AG08396 (cell line): Measurements from ENCODE around the gene EGFL7.
"Not testable (repeated sequence)": the region's sequence is repeated elsewhere in the genome, so short reads cannot be mapped to it uniquely, and the experiment has no call there.

Experiments used
- DNase-seq: peaks from one replicate; pipeline ENCODE4 v3.0.0; 2012; ENCODE audit warnings: low spot score, mixed read lengths

The EGFL7 gene

GRCh38 chr9:136624184-136624951 is 38.3 kb upstream of the EGFL7 start:
- no peak for DNase-seq

- peak; percentile 82 for DNase-seq
These were observed 37.3 kb upstream of the EGFL7 start for GRCh38 chr9:136625101-136626065.

DNA sequence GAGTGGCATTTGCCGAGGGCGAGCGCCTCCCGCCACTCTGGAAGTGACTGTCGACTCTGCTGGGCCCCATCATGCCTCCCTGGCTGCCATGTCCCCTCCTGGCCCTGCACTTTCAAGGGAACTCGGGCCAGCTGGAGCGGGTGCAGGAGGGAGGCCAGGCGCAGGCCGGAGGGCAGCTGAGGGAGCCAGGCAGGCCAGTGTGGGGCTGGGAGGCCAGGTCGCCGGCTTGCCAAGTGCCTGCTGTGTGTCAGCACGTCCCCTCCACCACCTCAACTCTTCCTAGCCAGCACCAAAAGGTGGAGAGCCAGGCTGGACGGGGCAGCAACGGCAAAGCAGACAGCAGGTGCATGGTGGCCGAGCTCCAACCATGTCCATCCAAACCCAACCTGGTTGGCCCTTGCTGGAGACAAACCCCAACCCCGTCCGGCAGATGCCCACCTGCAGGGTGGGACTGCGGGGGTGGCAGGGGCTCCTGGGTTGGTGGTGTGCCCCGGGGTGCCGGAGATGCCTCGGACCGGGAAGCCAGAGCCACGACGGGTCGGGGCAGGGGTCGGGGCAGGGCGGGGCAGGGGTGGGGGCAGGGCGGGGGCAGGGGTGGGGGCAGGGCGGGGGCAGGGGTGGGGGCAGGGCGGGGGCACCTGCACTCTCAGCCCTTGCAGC is 36.5 kb upstream of the EGFL7 start:
- DNase-seq, result no peak

- DNase-seq, result no peak
These were observed 35.7 kb upstream of the EGFL7 start for GRCh38 chr9:136626740-136627642.

- DNase-seq, result no peak
These were observed 35.0 kb upstream of the EGFL7 start for GRCh38 chr9:136627703-136628102.

DNA sequence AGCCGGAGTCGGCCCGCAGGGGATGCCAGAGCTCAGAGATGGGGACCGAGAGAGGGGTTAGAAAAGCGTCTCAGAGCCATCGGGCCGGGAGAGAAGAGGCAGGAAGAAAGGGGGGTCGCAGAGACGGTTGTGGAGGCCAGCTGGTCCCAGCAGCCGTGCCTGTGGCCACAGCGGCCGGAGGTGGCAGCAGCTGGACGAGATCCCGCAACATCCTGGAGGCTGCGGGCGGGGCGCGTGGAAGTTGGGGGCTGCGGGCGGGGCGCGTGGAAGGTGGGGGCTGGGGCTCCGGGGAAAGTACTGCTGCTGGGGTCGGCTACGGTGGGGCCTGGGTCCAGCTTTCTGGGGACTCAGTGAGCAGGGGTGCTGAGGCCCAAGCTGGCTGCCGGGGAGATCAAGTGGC is 34.4 kb upstream of the EGFL7 start:
- DNase-seq, result no peak

GRCh38 chr9:136629001-136629878 is 33.5 kb upstream of the EGFL7 start:
- no peak for DNase-seq

- DNase-seq, result peak; percentile 73
These were observed 32.6 kb upstream of the EGFL7 start for GRCh38 chr9:136629879-136630661.

DNA sequence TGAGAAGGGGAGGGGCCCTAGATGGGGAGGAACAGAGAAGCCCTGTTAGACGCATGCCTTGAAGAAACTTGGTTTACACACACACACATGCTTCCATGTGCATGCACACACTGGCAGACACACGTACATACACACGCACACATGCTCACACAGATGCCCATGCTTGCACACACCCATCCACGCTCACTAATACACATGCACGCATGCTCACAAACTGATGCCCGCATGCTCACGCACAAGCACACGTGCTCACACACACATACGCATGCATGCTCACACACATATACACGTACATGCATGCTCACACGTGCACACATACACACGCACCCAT is 32.1 kb upstream of the EGFL7 start:
- no peak for DNase-seq

DNA sequence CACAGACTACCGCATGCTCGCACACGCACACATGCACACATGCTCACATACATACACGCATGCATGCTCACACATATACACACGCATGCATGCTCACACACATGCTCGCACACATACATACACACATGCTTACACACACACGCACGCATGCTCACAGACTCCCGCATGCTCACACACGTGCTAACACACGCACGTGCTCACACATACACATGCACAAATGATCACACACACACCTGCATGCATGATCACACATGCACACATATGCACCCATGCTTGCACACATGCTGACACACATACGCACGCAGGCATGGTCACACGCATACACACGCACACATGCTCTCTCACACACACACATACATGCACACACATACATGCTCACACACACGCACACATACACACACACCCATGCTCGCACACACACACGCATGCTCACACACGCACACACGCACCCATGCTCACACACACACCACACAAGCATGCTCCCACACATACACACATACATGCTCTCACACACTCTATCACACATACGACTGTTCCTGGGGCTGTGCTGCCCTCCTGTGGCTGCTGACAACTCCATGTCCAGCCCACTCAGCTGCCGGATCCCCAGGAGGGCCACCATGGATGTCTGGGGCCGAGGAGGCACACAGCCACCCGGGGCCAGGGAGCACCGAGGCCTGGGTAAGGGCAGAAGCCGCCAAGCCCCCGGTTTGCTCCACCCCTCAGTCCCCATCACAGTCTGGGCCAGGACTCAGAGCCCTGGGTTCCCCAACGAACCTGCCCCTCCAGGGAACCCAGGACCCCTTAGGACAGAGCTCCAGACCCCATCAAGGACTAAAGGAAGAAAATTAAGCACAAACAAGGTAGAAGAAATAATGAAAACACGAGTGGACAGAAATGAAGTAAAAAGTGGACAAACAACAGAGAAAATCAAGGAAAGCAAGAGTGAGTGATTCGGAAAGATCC is 31.4 kb upstream of the EGFL7 start:
- DNase-seq, result peak; percentile 86

GRCh38 chr9:136632072-136632471 is 30.6 kb upstream of the EGFL7 start:
- DNase-seq, result not testable (repeated sequence)

GRCh38 chr9:136632491-136633106 is 30.1 kb upstream of the EGFL7 start:
- DNase-seq, result not testable (repeated sequence)

DNA sequence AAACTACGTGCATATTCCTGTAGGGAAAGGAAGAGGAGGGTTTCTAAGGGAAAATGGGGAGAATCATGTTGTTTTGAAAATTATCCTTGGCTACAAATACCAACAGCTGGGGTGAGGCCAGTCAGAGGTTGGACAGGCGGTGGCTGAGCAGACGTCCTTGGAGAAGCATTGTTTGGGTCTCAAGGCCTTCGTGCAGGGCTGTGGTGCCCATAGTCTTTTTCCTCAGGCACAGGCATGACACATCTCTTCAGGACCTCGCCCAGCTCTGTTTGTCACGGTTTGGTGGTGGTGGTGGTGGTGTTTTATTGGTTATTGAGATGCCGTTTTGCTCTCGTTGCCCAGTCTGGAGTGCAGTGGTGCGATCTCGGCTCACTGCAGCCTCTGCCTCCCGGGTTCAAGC is 27.8 kb upstream of the EGFL7 start:
- DNase-seq, result no peak

DNA sequence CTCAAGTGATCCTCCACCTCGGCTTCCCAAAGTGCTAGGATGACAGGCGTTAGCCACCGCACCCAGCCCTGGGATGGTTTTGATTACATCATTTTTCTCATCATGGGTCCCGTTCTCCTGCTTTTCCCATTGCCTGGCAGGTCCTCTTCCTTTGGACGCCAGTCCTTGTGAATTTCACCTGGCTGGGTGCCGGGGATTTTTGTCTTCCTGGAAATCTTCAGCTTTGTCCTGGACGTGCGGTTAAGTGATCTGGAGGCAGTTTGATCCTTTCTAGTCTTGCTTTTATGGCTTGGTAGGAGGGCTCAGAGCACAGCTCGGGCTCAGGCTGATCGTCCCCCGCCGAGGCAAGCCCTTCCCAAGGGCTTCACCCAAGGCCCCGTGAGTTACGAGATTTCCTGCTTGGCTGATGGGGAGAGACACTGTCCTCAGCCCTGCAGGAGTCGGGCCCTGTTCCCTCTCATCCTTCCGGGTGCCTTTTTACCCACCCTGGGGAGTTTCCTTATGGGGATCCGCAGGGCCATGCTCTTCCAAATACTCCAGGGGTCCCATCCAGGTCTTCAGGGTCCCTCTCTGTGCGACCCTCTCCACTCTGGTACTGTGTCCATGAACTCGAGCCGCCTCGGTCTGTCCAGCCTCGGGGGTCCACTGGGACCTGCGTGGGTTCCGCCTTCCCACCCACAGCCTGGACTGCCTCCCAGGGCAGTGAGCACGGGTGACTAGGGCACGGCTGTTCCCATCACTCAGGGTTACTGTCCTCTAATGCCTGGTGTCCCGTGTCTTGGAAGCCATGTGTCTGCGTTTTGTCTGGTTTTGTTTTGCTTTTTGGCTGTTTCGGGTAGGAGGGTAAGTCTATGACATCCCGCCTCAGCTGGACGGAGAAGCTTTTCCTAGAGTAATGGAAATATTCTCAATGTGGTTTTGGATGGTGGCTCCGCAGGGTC is 22.3 kb upstream of the EGFL7 start:
- DNase-seq, result no peak

DNA sequence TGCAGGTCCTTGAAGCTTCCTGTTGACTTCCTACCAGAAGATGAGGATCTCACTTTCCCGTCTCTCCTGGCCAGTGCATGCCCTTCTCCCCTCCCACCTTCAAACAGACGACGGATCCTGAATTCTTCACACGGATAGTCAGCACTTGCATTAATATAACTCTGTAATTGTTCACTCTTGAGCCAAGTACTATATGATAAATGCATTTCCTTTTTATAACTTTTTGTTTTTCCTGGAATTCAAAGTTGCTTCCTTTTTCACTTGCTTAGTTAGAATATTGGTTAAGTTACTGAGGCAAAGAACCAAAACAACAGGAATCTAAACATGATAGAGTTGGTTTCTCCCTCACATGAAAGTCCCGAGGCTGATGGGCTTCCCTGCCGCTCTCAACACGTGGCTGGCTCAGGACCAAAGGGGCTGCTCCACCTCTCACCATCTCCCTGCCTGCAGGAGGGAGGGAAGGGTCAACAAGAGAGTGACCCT is 20.2 kb upstream of the EGFL7 start:
- DNase-seq, result no peak

GRCh38 chr9:136643596-136644342 is 18.9 kb upstream of the EGFL7 start:
- no peak for DNase-seq
